Superior temporal gyrus (tissue), 1 donor: ENCODE results near the gene SLC25A46.
"Not testable (repeated sequence)": the region's sequence is repeated elsewhere in the genome, so short reads cannot be mapped to it uniquely, and the experiment has no call there.

ENCODE experiments used
- DNase-seq: peaks from one replicate; pipeline ENCODE4 v3.0.0-alpha.2; 2016; ENCODE audit errors: extremely low spot score

SLC25A46 gene

GRCh38 chr5:110738812-110739651, at the start of gene SLC25A46:
TSS of gene SLC25A46 (plus strand) at chr5:110739007. CDS start at chr5:110739120, 113 bp downstream.
- peak; percentile 97 for DNase-seq

DNA sequence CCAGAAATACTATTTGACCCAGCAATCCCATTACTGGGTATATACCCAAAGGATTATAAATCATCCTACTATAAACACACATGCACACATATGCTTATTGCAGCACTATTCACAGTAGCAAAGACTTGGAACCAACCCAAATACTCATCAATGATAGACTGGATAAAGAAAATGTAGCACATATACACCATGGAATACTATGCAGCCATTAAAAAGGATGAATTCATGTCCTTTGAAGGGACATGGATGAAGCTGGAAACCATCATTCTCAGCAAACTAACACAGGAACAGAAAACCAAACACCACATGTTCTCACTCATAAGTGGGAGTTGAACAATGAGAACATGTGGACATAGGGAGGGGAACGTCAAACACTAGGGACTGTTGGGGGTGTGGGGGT, 48.2 kb upstream of the SLC25A46 start:
- not testable (repeated sequence) for DNase-seq

- not testable (repeated sequence) for DNase-seq
These were observed 46.1 kb upstream of the SLC25A46 start for GRCh38 chr5:110692669-110693068.

DNA sequence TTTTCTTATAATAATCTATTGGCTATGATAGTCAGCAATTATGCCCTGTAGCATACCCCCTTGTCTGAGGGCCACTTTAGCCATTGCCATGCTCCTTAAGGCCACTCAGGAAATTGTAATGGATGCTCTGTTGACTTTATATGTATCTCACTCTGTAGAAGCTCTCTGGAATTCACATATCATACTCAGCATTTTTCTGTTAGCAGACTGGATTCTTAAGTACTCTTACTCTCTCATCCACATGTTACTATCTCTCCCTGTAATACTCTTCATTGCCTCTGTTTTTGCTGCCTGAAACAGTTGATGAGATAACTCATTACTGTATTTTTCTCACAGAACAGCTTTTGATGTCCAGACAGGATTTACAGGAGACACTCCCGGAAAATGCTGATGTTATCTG, 36.5 kb upstream of the SLC25A46 start:
- no peak for DNase-seq

GRCh38 chr5:110702704-110703103, 36.1 kb upstream of the SLC25A46 start:
- no peak for DNase-seq

GRCh38 chr5:110703481-110703880, 35.3 kb upstream of the SLC25A46 start:
- DNase-seq: no peak

- no peak for DNase-seq
These were observed 33.5 kb upstream of the SLC25A46 start for GRCh38 chr5:110705349-110705748.

- no peak for DNase-seq
These were observed 31.5 kb upstream of the SLC25A46 start for GRCh38 chr5:110707260-110707844.

DNA sequence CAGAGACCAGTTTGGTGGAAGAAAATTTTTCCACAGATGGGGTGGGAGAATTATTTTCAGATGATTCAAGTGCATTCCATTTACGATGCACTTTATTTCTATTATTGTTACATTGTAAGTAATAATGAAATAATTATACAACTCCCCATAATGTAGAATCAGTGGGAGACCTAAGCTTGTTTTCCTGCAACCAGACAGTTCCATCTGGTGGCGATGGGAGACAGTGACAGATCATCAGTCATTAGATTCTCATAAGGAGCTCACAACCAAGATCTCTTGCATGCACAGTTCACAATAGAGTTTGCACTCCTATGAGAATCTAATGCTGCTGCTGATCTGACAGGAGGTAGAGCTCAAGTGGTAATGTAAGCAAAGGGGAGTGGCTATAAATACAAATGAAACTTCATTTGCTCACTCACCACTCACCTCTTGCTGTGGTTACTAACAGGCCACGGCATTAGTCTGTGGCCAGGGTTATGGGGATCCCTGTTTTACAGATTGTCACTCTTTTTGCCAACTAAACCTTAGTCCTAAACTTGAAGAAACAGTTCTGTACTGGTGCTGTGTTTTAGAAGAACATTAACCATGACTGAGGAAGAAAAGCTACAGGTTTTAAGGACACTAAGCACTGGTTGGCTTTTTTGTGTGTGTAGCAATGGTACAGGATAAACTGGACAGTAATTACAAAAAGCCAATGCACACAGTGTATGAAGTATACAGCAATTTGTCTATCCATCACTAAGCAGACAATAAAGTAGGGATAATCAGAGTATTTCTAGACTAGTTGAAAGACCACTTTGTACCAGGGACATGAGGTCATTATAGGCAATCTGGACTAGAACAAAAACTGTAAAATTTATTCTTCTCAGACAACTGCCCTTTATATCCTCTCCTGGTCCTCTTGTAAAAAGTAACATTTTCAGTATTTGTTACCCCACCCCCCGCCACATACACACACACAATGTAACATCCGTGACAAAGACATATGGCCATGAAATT, 22.3 kb upstream of the SLC25A46 start:
- no peak for DNase-seq

- no peak for DNase-seq
These were observed 20.5 kb upstream of the SLC25A46 start for GRCh38 chr5:110718311-110718710.

GRCh38 chr5:110726249-110727024, 12.4 kb upstream of the SLC25A46 start, which contains the start of gene TMEM232:
TSS of gene TMEM232 (minus strand) at chr5:110726671. CDS start at chr5:110667352, 59,319 bp downstream.
- peak; percentile 86 for DNase-seq

DNA sequence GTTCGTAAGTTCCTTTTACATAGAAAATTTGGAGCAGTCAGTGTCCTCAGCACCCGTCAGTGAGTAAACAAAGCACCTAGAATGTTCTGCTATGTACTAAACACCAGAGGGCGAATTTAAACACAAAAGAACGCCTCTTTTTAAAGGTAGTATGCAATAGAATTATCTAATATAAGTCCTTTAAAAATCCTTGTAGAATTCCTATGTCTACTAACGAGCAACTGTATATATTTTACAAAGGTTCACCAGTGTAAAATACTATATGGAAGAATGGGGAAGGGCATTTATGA, 11.8 kb upstream of the SLC25A46 start:
- DNase-seq: no peak

DNA sequence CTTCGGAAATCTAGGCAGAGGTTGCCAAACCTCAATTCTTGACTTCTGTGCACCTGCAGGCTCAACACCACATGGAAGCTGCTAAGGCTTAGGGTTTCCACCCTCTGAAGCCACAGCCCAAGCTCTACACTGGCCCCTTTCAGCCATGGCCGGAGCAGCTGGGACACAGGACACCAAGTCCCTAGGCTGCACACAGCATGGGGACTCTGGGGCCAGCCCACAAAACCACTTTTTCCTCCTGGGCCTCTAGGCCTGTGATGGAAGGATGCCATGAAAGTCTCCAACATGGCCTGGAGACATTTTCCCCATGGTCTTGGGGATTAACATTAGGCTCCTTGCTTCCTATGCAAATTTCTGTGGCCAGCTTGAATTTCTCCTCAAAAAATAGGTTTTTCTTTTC, 7.3 kb upstream of the SLC25A46 start:
- DNase-seq: not testable (repeated sequence)

GRCh38 chr5:110734101-110734500, 4.7 kb upstream of the SLC25A46 start:
- DNase-seq: no peak

DNA sequence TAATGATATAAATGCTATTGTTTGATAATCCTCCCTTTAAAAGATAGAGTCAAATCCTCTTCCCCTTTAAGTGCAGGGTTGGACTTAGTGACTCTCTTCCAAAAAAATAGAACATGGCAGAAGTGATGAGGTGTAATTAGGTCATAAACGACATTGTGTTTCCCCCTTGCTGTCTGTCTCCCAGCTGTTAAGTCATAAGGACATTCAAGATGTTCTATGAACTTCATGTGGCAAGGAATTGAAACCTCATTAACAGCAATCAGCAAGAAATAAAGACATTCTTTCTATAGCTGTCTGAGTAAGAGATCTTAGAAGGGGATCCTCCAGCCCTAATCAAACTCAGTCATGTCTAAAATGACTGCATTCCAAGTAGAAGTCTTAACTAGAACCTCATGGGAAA, 3.3 kb upstream of the SLC25A46 start:
- no peak for DNase-seq

DNA sequence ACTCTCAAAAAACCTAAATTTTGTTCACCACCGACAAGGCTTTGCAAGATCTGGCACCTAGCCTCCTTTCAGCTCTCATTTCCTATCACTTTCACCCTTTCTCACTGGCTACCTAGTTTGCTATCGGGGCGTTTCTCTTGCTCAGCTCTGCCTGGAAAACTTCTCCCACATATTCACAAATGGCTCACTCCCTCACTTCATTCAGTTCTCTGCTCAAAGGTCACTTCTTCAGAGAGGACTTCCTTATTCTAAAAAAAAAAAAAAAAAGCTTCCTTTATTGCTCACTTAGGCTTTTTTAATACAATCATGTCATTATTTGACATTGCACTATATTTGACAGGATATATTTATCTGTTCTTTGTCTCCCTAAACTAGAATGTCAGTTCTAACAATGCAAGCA, 2.1 kb upstream of the SLC25A46 start:
- no peak for DNase-seq

GRCh38 chr5:110738503-110738811, 350 bp upstream of the SLC25A46 start:
- no peak for DNase-seq

DNA sequence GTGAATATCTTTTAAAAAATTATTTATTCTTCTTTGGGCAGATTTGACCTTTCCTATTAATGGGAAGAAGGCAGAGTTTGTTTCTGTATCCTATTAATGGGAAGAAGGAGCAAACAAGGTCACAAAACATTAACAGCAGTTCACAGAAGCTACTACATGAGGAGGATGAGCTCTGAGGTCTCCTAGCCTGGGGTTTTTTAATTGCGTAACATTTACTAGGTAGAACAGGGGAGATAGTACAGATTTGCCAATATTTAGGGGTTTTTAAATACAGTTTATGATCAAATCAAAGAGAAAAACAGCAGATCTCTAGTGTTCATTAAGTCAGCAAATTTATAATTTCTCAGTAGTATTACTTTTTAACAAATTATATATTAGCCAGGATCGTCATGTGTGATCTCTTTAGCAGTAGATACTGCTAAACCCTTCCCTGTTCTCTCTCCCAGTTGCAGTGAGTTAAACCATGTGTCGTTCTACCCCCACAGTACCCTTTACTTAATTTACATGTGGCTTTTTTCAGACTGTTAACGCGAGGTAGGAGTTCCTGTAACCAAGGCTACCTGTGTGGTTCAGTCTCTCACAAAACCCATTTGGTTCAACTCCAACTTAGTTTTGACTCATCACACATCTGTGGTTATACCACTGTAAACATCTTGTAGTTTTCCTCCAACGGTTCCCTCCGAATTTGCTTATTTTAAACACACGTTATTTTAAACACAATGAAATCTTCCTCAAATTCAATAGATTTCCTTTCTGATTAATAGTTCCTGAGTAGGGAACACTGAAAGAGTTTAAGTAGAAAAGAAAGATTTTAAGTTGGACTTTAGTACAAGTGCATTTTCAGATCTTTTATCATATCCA, 13.3 kb downstream of the SLC25A46 start:
- DNase-seq: no peak

DNA sequence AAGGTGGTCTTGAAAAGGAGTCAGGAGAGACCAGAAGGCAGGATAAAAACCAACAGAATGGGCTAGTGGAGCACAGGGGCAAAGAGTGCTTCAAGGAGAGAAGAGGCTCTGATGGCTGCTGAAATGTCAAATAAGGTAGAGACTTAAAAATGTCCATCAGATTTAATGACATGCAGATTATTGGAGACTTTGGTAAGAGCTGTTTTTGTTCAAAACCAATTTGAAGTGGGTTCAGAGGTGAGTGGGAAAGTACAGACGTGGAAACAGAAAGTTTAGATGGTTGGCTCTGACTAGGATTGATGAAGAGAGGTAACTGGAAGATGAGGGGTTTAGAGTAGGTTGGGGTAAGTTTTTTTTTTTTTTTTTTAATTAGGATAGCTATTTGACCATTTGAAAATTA, 14.1 kb downstream of the SLC25A46 start:
- DNase-seq: no peak

GRCh38 chr5:110753600-110753999, 14.8 kb downstream of the SLC25A46 start:
- DNase-seq: no peak

GRCh38 chr5:110754181-110754580, 15.4 kb downstream of the SLC25A46 start:
- DNase-seq: no peak
